OCI-LY3 (cell line): Measurements from ENCODE around the gene LRRC8D.

Experiments
- H2AFZ ChIP-seq: fragments of 200-600, 300-600 bp; shearing (Covaris generic); 2 replicates; pipeline ENCODE4 v1.6.0; 2014; ENCODE audit warnings: antibody characterized with exemption, low read depth, low read length
- H3K27ac ChIP-seq: fragments of 200-600, 300-600 bp; sonication (generic); 2 replicates; pipeline ENCODE4 v1.5.1; 2014; ENCODE audit warnings: mild to moderate bottlenecking, low read length, moderate library complexity, mixed read lengths
- H3K27me3 ChIP-seq: fragments of 200-600, 300-600 bp; sonication (generic); 2 replicates; pipeline ENCODE4 v1.6.1; 2014; ENCODE audit warnings: low read depth, low read length, mixed read lengths
- H3K36me3 ChIP-seq: fragments of 200-600, 300-600 bp; sonication (generic); replicated peaks from 2 replicates; pipeline ENCODE3; 2014; ENCODE audit warnings: low read depth, low read length, mixed read lengths
- H3K4me1 ChIP-seq: fragments of 300-600, 200-600 bp; sonication (generic); 2 replicates; pipeline ENCODE4 v1.6.1; 2014; ENCODE audit warnings: low read length, mixed read lengths
- H3K4me2 ChIP-seq: fragments of 200-600, 300-600 bp; sonication (generic); 2 replicates; pipeline ENCODE4 v1.6.1; 2014; ENCODE audit warnings: low read length, mixed read lengths
- H3K4me3 ChIP-seq: fragments of 300-600, 200-600 bp; sonication (generic); 2 replicates; pipeline ENCODE4 v1.5.1; 2014; ENCODE audit warnings: antibody characterized with exemption, mild to moderate bottlenecking, low read length, moderate library complexity
- H3K79me2 ChIP-seq: fragments of 300-600, 200-600 bp; shearing (Covaris generic); 2 replicates; pipeline ENCODE4 v1.6.1; 2014; ENCODE audit warnings: mild to moderate bottlenecking, low read length, mixed read lengths
- H3K9ac ChIP-seq: fragments of 300-600, 200-600 bp; shearing (Covaris generic); 2 replicates; pipeline ENCODE4 v1.6.0; 2014; ENCODE audit warnings: mild to moderate bottlenecking, low read length, moderate library complexity
- H3K9me3 ChIP-seq: fragments of 200-600, 300-600 bp; shearing (Covaris generic); 2 replicates; pipeline ENCODE4 v1.6.1; 2014; ENCODE audit warnings: low read length, mixed read lengths; ENCODE audit not compliant: insufficient read depth
- H4K20me1 ChIP-seq: fragments of 200-600, 300-600 bp; sonication (generic); 2 replicates; pipeline ENCODE4 v1.6.1; 2016; ENCODE audit warnings: low read length, mixed read lengths; ENCODE audit not compliant: insufficient read depth
- CTCF ChIP-seq: fragments of 200-600, 300-600 bp; sonication (generic); IDR thresholded peaks from 2 replicates; pipeline ENCODE4 v1.5.1; 2014; ENCODE audit warnings: antibody characterized with exemption, low read length, low read depth
- EZH2phosphoT487 ChIP-seq: fragments of 200-600 bp; shearing (Covaris generic); IDR thresholded peaks from 2 replicates; pipeline ENCODE4 v1.6.1; 2018; ENCODE audit warnings: antibody characterized with exemption, mixed run types, low read depth

LRRC8D gene

DNA sequence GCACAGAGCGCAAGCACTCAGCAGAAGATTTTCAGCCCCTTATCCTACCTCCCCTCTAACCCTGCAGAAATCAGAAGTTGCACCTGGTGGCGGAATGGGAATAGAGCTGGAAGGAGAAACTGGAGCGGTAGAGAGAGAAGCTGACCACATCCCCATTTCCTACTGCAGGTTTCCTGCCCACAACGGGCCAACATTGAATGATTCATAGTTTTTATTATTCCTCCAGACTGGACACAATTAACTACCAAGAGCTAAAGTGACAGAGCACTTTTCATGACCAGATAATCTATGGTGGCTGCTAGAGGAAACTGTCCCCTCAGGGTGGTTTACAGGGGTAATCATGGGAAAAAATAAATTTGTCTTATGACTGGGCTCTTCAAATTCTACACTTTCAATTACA lies 21.3 kb upstream of the LRRC8D start:
- no peak overlapping the region for H2AFZ ChIP-seq
- H3K9me3 ChIP-seq, result no peaks in the 10 kb centered on the region
- H4K20me1 ChIP-seq, result no peaks in the 10 kb centered on the region
- TF ChIP-seq CTCF, result no peak
- no peak for TF ChIP-seq EZH2phosphoT487
- H3K9ac ChIP-seq, result no peak overlapping the region
- no peak overlapping the region for H3K27ac ChIP-seq
- H3K27me3 ChIP-seq, result no peaks in the 10 kb centered on the region
- H3K79me2 ChIP-seq, result no peaks in the 10 kb centered on the region
- no peaks in the 10 kb centered on the region for H3K36me3 ChIP-seq
- H3K4me1 ChIP-seq, result no peaks in the 10 kb centered on the region
- no peak overlapping the region for H3K4me2 ChIP-seq
- no peak overlapping the region for H3K4me3 ChIP-seq

DNA sequence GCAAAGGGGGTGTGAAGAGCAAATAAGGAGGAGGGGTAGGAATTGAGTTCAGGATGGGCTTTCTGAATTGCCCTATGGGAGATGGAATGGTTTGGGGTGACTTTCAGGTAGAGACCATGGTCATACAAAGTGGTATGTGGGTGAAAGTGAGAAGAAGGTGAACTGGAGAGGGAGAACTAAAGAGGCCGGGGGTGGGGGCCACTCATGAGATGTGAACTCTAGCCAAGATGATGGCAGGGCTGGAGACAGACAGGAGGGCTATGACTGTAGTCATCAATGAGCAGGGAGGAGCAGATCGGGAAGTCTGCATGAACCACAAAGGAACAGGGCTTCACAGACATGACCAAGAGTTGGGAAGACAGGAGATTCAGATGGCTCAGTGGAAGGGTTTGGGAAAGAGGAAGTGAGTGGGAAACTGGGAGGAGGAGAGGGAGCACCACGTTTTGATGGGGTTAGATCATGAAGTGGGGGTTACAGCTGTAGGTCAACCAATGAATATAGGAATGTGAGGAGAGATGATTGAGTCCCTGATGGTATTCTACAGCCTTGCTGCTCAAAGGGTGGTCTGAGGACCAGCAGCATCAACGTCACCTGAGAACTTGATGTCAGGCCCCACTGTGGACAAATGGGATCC lies 20.7 kb upstream of the LRRC8D start:
- H3K36me3 ChIP-seq, result no peaks in the 10 kb centered on the region
- H2AFZ ChIP-seq, result no peak overlapping the region
- H3K9me3 ChIP-seq, result no peaks in the 10 kb centered on the region
- H3K4me1 ChIP-seq, result peaks cover 4% of the 10 kb centered on the region
- no peak overlapping the region for H3K9ac ChIP-seq
- H3K4me3 ChIP-seq, result no peak overlapping the region
- H3K27ac ChIP-seq, result no peak overlapping the region
- H3K4me2 ChIP-seq, result no peak overlapping the region
- H3K27me3 ChIP-seq, result no peaks in the 10 kb centered on the region
- no peaks in the 10 kb centered on the region for H4K20me1 ChIP-seq
- H3K79me2 ChIP-seq, result no peaks in the 10 kb centered on the region
- no peak for TF ChIP-seq CTCF
- no peak for TF ChIP-seq EZH2phosphoT487

- H3K9me3 ChIP-seq, result no peaks in the 10 kb centered on the region
- H3K27ac ChIP-seq, result no peak overlapping the region
- no peak overlapping the region for H3K4me2 ChIP-seq
- no peak for TF ChIP-seq CTCF
- no peak for TF ChIP-seq EZH2phosphoT487
- H3K79me2 ChIP-seq, result no peaks in the 10 kb centered on the region
- no peaks in the 10 kb centered on the region for H3K27me3 ChIP-seq
- no peaks in the 10 kb centered on the region for H3K36me3 ChIP-seq
- peaks cover 4% of the 10 kb centered on the region for H3K4me1 ChIP-seq
- no peak overlapping the region for H2AFZ ChIP-seq
- no peak overlapping the region for H3K9ac ChIP-seq
- no peaks in the 10 kb centered on the region for H4K20me1 ChIP-seq
- H3K4me3 ChIP-seq, result no peak overlapping the region
Measured at GRCh38 chr1:89800718-89801117, 20.1 kb upstream of the LRRC8D start.

- Histone ChIP-seq H3K79me2 (no peaks in the 10 kb centered on the region), H3K9ac (no peak overlapping the region), H3K9me3 (no peaks in the 10 kb centered on the region), H3K4me2 (no peak overlapping the region), H3K4me1 (peaks cover 4% of the 10 kb centered on the region), H2AFZ (no peak overlapping the region), H3K27me3 (no peaks in the 10 kb centered on the region), H3K4me3 (no peak overlapping the region), H3K36me3 (no peaks in the 10 kb centered on the region), H3K27ac (no peak overlapping the region), H4K20me1 (no peaks in the 10 kb centered on the region)
- no peak for TF ChIP-seq EZH2phosphoT487
- TF ChIP-seq CTCF, result no peak
Measured at GRCh38 chr1:89802051-89802450, 18.8 kb upstream of the LRRC8D start.
